ENCODE data around the gene XPNPEP2.

DNA sequence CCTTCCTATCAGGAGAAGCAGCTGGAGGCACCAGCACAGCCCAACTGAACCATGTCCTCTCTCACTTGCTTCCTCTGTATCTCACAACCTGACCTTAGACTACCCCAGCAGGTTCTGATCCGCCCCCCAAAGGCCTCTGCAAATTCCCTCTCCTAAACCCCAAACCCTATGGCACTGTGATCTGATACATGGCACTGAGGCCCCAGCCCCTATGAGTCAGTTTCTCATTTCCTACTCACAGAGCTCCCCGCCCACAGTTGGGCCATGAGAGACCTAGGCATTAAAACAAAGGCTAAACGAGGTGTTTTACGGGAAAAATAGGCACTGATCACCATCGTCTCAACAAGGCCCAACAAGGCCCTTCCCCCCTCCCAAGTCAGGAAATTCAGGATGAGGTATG, 60.1 kb downstream of the XPNPEP2 start:
- TF ChIP-seq POLR2A (IDR thresholded peaks at IDR 0.05) (no peak), CTCF (IDR thresholded peaks at IDR 0.05) (no peak)

Measured in uterus (tissue), 2 donors.